HG03460 (cell line): ENCODE measurements around the gene LRRC4B.
"Not testable (repeated sequence)": the region's sequence is repeated elsewhere in the genome, so short reads cannot be mapped to it uniquely, and the experiment has no call there.

Source experiments
- ATAC-seq: cut with Tn5 transposase; IDR thresholded peaks from one replicate; pipeline ENCODE4 v1.9.1; 2021; ENCODE audit not compliant: unreplicated experiment

The LRRC4B gene

GRCh38 chr19:50489461-50490011 lies 78.7 kb downstream of the LRRC4B start:
- no peak for ATAC-seq

- ATAC-seq: no peak
These were observed 79.6 kb downstream of the LRRC4B start for GRCh38 chr19:50488389-50489194.

GRCh38 chr19:50486823-50487515 lies 81.3 kb downstream of the LRRC4B start:
- ATAC-seq: no peak

- no peak for ATAC-seq
These were observed 82.8 kb downstream of the LRRC4B start for GRCh38 chr19:50485284-50485955.

GRCh38 chr19:50482916-50483315 lies 85.3 kb downstream of the LRRC4B start:
- ATAC-seq: no peak

- no peak for ATAC-seq
These were observed 85.9 kb downstream of the LRRC4B start for GRCh38 chr19:50482271-50482855.

GRCh38 chr19:50481351-50482149 lies 86.7 kb downstream of the LRRC4B start:
- ATAC-seq: no peak

GRCh38 chr19:50480281-50481111 lies 87.7 kb downstream of the LRRC4B start:
- no peak for ATAC-seq

GRCh38 chr19:50479761-50480251 lies 88.4 kb downstream of the LRRC4B start:
- no peak for ATAC-seq

- ATAC-seq: no peak
These were observed 89.1 kb downstream of the LRRC4B start for GRCh38 chr19:50478901-50479715.

GRCh38 chr19:50477751-50478515 lies 90.3 kb downstream of the LRRC4B start:
- ATAC-seq: no peak

GRCh38 chr19:50476907-50477238 lies 91.4 kb downstream of the LRRC4B start:
- ATAC-seq: no peak

- peak; percentile 79 for ATAC-seq
These were observed 91.9 kb downstream of the LRRC4B start, which contains the start of the genes EMC10 and GARIN5A for GRCh38 chr19:50476224-50476906. TSS of gene EMC10 (plus strand) at chr19:50476507. CDS start at chr19:50476545, 38 bp downstream. TSS of gene GARIN5A (minus strand) at chr19:50476848. CDS start at chr19:50476388, 460 bp downstream.

GRCh38 chr19:50475736-50476223 lies 92.5 kb downstream of the LRRC4B start:
- no peak for ATAC-seq

- no peak for ATAC-seq
These were observed 93.1 kb downstream of the LRRC4B start for GRCh38 chr19:50475101-50475568.

- ATAC-seq: not testable (repeated sequence)
These were observed 94.9 kb downstream of the LRRC4B start for GRCh38 chr19:50473336-50473735.

- ATAC-seq: no peak
These were observed 99.4 kb downstream of the LRRC4B start for GRCh38 chr19:50468818-50469217.
